Cardiac fibroblast (primary cell): Measurements from ENCODE around the gene TIMELESS.

Experiments used
- DNase-seq, 2 donors: peaks; one replicate each; pipeline versions ENCODE4 v3.0.0 to v3.0.0-alpha.2; 2010; ENCODE audit warnings: low read depth in 2 of 2
- H3K4me3 ChIP-seq, 2 donors: replicated peaks in 1 of 2; 1 replicate in 1 of 2; 2 replicates in 1 of 2; pipeline ENCODE4 v1.5.1; 2011; ENCODE audit warnings: low read depth in 2 of 2, low read length in 2 of 2, mild to moderate bottlenecking in 2 of 2, moderate library complexity in 1 of 2
- CTCF ChIP-seq: IDR thresholded peaks from one replicate; pipeline ENCODE4 v1.5.1; 2011; ENCODE audit warnings: low read depth, mild to moderate bottlenecking, low read length, inconsistent platforms

The TIMELESS gene

GRCh38 chr12:56374726-56375597, 74.3 kb downstream of the TIMELESS start:
- H3K4me3 ChIP-seq = no peak overlapping the region
- DNase-seq = no peak
- TF ChIP-seq CTCF = no peak

- TF ChIP-seq CTCF = no peak
Measured at GRCh38 chr12:56373515-56373914, 75.7 kb downstream of the TIMELESS start.

GRCh38 chr12:56366948-56367347, 82.3 kb downstream of the TIMELESS start:
- H3K4me3 ChIP-seq = no peak overlapping the region
- no peak for DNase-seq
- TF ChIP-seq CTCF = no peak

More at GRCh38 chr12:56373515-56373914, 75.7 kb downstream of the TIMELESS start:
- DNase-seq = no peak
- H3K4me3 ChIP-seq = no peak overlapping the region
